ENCODE measurements around the gene TMEM170A. TPM values are rescaled to one million over a fixed set of nuclear protein-coding genes. Genes with fewer than 3 reads are reported as not detected.

Gene TMEM170A
- total and polyA plus RNA-seq, 2 experiments from 2014 or later = 21.1 to 43.6 TPM

DNA sequence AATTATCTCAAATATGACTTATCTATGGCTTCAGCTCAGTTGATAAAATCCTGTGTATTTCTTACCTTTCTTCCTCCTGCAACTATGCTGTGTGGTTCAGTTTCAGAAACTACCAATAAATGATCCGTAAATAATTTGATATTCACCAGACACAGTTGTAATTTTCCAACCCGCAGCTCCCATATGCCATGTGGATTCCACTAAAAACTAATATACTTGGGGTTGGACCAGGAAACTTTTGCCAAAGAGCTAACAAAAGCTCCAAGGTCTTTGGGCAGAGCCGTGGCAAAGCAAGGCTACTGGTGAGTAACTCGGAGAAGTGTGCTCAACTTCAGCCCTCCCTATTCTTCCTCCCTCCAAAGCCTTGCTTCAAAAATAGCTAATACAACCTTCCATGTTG is 33.1 kb upstream of the TMEM170A start:
- Histone ChIP-seq H3K27me3 (peaks cover 12% of the 10 kb centered on the region), H3K9me3 (ENCODE audit: low read depth) (no peaks in the 10 kb centered on the region), H3K9me2 (replicated peaks; ENCODE audit: insufficient read depth) (no peaks in the 10 kb centered on the region), H3K4me1 (ENCODE audit: insufficient read depth) (peaks cover 5% of the 10 kb centered on the region), H2AFZ (no peak overlapping the region), H3K4me2 (no peak overlapping the region), H3K79me2 (no peaks in the 10 kb centered on the region), H3K36me3 (replicated peaks; ENCODE audit: insufficient read depth, low read depth) (no peaks in the 10 kb centered on the region), H4K20me1 (ENCODE audit: insufficient read depth, poor library complexity, severe bottlenecking) (no peaks in the 10 kb centered on the region), H3K27ac (no peak overlapping the region), H3K4me3 (no peak overlapping the region)
- 86% methylated on average over 4 of the region's 4 CpGs for WGBS (ENCODE audit: low lambda C conversion rate, missing lambda C conversion rate)
- DNase-seq (ENCODE audit: low spot score) = no peak
- TF ChIP-seq EZH2phosphoT487 (IDR thresholded peaks at IDR 0.05; ENCODE audit: low read depth, severe bottlenecking, unreplicated experiment) = no peak
- TF ChIP-seq, protein P1, sequence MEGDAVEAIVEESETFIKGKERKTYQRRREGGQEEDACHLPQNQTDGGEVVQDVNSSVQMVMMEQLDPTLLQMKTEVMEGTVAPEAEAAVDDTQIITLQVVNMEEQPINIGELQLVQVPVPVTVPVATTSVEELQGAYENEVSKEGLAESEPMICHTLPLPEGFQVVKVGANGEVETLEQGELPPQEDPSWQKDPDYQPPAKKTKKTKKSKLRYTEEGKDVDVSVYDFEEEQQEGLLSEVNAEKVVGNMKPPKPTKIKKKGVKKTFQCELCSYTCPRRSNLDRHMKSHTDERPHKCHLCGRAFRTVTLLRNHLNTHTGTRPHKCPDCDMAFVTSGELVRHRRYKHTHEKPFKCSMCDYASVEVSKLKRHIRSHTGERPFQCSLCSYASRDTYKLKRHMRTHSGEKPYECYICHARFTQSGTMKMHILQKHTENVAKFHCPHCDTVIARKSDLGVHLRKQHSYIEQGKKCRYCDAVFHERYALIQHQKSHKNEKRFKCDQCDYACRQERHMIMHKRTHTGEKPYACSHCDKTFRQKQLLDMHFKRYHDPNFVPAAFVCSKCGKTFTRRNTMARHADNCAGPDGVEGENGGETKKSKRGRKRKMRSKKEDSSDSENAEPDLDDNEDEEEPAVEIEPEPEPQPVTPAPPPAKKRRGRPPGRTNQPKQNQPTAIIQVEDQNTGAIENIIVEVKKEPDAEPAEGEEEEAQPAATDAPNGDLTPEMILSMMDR (IDR thresholded peaks at IDR 0.05; ENCODE audit: poor library complexity) = no peak
- TF ChIP-seq EZH2 (IDR thresholded peaks at IDR 0.05; ENCODE audit: borderline replicate concordance) = no peak

DNA sequence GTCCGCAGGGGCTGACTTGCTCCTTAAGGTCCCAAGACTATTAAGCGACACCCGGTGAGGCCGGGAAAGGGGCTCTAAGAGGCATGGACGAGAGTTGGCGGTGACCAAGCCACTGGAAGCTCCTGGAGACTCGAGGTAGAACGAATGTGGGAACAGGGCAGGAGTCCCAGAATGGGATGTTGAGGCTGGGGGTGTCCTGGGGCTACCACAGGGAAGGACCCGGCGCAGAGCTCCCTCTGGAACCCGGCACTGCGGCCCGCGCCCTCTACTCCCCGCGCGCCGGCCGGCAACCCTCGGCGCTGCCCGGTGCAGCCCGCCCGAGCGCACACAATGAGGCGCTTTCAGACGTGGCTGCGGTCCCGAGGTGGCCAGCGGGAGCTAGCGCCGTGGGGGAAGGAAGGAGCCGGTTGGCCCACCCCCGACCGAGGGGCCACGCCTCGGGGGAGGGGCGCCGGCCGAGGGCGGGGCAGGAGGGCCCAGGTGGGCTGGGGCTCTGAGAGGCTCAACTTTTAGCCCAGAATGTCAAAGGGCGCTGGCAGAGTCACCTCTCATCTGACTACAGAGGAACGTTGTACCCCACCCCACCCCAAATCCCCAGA is 30.7 kb upstream of the TMEM170A start, which contains the start of gene CHST6:
CHST6 (minus strand) TSS at position 366 of the 599 bp plus-strand sequence. CDS start 15,613 bp downstream, outside the sequence.
- Histone ChIP-seq H4K20me1 (ENCODE audit: insufficient read depth, poor library complexity, severe bottlenecking) (no peaks in the 10 kb centered on the region), H3K27ac (no peak within 1 kb of the TSS), H3K4me3 (peak within 1 kb of the TSS; percentile 47), H3K4me1 (ENCODE audit: insufficient read depth) (peaks cover 5% of the 10 kb centered on the region), H2AFZ (peak within 1 kb of the TSS; percentile 89), H3K36me3 (replicated peaks; ENCODE audit: insufficient read depth, low read depth) (no peaks in the 10 kb centered on the region), H3K4me2 (peak within 1 kb of the TSS; percentile 97), H3K27me3 (peaks cover 12% of the 10 kb centered on the region), H3K9me3 (ENCODE audit: low read depth) (no peaks in the 10 kb centered on the region), H3K79me2 (no peaks in the 10 kb centered on the region), H3K9me2 (replicated peaks; ENCODE audit: insufficient read depth) (no peaks in the 10 kb centered on the region)
- TF ChIP-seq EZH2phosphoT487 (IDR thresholded peaks at IDR 0.05; ENCODE audit: low read depth, severe bottlenecking, unreplicated experiment) = no peak
- TF ChIP-seq EZH2 (IDR thresholded peaks at IDR 0.05; ENCODE audit: borderline replicate concordance) = no peak
- TF ChIP-seq, protein P1 (IDR thresholded peaks at IDR 0.05; ENCODE audit: poor library complexity) = no peak
- WGBS (ENCODE audit: low lambda C conversion rate, missing lambda C conversion rate) = under 1% methylated on average over 30 of the region's 43 CpGs
- DNase-seq (ENCODE audit: low spot score) = peak; percentile 41

DNA sequence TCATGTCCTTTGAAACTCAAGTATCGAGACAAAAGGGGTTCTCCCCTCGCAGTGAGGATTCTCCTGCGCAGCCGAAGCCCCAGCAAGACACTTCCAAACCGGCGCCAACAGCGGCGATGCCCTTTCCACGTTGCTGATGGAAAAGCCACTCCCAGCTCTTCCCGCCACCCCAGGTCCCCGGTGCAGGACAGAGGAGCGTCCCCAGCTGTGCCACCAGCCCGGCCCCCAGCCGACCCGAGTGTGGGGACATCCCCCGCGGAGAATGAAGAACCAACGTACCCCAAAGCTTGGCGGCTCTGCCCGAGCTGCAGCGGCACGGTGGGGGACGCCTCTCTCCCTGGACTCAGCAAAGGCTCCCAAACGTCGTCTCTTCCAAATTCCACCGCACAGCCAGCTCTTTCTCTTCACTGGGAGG is 30.2 kb upstream of the TMEM170A start:
- H2AFZ ChIP-seq = peak overlapping the region; percentile 89
- peaks cover 5% of the 10 kb centered on the region for H3K4me1 ChIP-seq (ENCODE audit: insufficient read depth)
- WGBS (ENCODE audit: low lambda C conversion rate, missing lambda C conversion rate) = 1% methylated on average over 26 of the region's 26 CpGs
- no peaks in the 10 kb centered on the region for H3K9me3 ChIP-seq (ENCODE audit: low read depth)
- H3K27me3 ChIP-seq = peaks cover 12% of the 10 kb centered on the region
- H4K20me1 ChIP-seq (ENCODE audit: insufficient read depth, poor library complexity, severe bottlenecking) = no peaks in the 10 kb centered on the region
- peak overlapping the region; percentile 47 for H3K4me3 ChIP-seq
- no peak overlapping the region for H3K27ac ChIP-seq
- no peaks in the 10 kb centered on the region for H3K9me2 ChIP-seq (replicated peaks; ENCODE audit: insufficient read depth)
- no peak for DNase-seq (ENCODE audit: low spot score)
- peak overlapping the region; percentile 97 for H3K4me2 ChIP-seq
- no peaks in the 10 kb centered on the region for H3K79me2 ChIP-seq
- TF ChIP-seq EZH2phosphoT487 (IDR thresholded peaks at IDR 0.05; ENCODE audit: low read depth, severe bottlenecking, unreplicated experiment) (no peak), EZH2 (IDR thresholded peaks at IDR 0.05; ENCODE audit: borderline replicate concordance) (no peak)
- TF ChIP-seq, protein P1 (IDR thresholded peaks at IDR 0.05; ENCODE audit: poor library complexity) = no peak
- no peaks in the 10 kb centered on the region for H3K36me3 ChIP-seq (replicated peaks; ENCODE audit: insufficient read depth, low read depth)
